AG09319 (cell line): Measurements from ENCODE around the gene TREML4.

ENCODE experiments used
- DNase-seq: peaks from one replicate; pipeline ENCODE4 v3.0.0-alpha.2; 2010; ENCODE audit warnings: low read depth; ENCODE audit errors: extremely low read depth
- TF ChIP-seq, protein P1 (sequence below): IDR thresholded peaks from 2 replicates; pipeline ENCODE4 v1.5.1; 2011; ENCODE audit warnings: low read depth, mild to moderate bottlenecking, inconsistent platforms, low read length, moderate library complexity

TREML4 gene, protein sequence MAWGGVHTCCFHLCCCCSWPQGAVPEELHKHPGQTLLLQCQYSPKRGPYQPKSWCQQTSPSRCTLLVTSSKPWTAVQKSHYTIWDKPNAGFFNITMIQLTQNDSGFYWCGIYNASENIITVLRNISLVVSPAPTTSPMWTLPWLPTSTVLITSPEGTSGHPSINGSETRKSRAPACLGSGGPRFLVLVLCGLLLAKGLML

DNA sequence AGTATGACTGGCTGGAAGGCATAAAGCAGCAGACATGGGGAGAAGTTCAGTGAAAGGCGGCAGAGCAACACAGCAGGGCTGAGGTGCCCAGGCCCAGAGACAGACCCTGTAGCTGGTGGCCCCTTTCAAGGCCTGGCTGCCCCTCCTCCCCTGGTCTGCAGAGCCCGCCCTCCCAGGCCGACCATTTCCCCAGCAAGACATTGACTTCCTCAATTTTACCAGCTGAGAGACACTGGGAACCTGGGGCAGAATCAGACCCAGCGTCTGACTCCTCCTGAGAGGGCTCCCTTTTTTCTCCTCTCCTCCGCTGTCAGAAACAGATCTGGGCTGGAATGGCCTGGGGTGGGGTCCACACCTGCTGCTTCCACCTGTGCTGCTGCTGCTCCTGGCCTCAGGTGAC lies at the start of gene TREML4:
TREML4 (plus strand) TSS at position 254 of the 400 bp plus-strand sequence; CDS start at position 333, 79 bp downstream.
- TF ChIP-seq, protein P1, sequence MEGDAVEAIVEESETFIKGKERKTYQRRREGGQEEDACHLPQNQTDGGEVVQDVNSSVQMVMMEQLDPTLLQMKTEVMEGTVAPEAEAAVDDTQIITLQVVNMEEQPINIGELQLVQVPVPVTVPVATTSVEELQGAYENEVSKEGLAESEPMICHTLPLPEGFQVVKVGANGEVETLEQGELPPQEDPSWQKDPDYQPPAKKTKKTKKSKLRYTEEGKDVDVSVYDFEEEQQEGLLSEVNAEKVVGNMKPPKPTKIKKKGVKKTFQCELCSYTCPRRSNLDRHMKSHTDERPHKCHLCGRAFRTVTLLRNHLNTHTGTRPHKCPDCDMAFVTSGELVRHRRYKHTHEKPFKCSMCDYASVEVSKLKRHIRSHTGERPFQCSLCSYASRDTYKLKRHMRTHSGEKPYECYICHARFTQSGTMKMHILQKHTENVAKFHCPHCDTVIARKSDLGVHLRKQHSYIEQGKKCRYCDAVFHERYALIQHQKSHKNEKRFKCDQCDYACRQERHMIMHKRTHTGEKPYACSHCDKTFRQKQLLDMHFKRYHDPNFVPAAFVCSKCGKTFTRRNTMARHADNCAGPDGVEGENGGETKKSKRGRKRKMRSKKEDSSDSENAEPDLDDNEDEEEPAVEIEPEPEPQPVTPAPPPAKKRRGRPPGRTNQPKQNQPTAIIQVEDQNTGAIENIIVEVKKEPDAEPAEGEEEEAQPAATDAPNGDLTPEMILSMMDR: no peak
- DNase-seq: no peak

DNA sequence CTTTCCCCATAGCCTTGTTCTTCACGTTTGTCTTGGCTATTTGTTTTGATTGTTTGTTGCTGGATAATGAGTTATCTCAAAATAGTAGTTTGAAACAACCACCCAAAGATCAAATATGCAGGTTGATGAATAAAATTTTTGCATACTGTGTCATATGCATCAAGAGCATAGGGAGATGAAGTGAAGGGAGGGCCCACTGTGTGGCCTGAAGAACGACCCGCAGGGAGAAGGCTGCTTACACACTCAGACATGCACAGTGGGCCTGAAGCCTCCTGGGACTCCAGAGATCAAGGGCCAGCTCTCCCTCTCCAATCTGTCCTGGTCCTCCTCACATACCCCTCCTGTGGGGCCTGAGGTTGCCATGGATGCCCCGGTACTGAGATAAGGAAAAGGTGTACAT lies 49.0 kb upstream of the TREML4 start:
- TF ChIP-seq, protein P1: no peak
- DNase-seq: no peak

DNA sequence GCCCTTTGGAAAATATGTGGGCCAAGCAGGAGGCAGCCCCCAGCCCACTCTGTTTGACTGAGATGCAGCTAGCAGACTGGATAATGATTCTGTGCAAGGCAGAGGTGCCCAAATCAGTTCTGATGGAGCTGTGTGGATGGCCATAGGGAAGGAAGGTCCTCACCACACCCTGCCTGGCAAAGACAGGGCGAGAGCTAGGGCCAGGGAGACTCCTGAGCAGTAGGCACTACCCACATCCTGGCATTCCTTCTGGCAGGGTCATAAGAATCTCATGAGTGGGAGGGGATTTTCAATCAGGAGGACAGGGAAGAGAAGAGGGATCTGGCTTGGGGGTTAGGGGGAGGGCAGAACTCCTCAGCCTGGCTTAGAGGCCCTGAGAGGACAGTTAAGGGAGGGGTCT lies 46.6 kb upstream of the TREML4 start:
- TF ChIP-seq, protein P1: no peak
- no peak for DNase-seq

DNA sequence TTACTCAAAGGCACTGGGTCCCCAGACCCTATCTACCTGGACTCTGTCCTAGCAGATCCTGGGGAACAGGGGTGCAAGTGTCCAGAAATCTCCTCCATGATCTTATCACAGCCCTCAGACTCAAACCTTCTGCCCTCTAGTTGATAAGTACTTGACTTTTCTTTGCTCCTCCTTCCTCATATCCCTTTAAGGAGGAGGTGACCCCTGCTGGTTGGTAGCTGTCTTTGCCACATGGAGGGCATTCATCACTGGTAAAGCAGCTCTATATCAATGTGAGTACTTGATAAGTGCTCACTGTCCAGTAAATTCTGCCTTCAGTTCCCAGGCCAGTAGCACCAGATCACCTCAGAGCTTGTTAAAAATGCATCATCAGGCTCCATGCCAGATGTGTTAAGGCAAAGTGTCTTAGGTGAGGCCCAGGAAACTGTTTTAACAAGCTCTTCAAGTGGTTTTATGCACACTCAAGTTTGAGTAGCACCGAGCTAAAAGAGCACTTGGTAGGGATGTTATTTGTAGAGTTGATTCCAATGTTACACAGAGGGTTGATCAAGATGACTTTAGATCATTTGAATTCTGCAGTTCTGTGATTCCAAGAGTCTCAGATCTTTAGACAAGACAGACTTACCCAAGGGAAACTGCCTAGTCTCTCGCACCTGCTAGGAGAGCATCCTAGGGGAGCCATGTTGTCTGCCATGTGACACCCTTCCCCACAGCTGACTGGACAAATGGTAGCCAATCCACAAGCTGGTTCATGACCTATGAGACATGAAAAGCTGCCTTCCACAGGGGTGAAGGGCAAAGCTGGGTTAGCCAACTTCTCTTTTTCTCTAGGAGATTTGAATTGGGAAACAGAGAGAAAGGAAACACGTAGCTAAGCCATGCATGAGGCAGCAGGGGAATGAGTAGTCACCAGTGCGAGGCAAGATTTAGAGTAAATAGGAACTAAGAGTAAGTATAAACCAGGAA lies 45.8 kb upstream of the TREML4 start:
- peak; percentile 42 for DNase-seq
- TF ChIP-seq, protein P1: peak; percentile 76

DNA sequence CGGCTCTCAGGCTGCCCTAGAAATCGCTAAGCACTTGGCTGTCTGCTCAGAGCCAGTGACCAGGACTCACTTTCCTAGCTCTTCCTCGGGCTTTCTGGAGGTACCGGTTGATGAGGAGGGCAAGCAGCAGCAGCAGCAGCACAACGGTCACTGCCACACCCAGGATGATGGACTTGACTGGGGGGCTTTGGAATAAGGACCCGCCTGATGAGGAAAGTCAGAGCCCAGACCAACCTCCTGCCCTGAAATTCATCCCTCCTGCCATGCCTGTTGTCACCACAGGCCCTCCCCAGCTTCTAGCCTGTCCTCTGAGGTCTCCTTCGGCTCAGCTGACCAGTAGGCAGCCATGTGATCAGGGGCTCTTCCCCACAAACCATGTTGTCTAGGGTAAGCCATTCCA lies 43.4 kb upstream of the TREML4 start:
- TF ChIP-seq, protein P1: no peak
- DNase-seq: no peak

DNA sequence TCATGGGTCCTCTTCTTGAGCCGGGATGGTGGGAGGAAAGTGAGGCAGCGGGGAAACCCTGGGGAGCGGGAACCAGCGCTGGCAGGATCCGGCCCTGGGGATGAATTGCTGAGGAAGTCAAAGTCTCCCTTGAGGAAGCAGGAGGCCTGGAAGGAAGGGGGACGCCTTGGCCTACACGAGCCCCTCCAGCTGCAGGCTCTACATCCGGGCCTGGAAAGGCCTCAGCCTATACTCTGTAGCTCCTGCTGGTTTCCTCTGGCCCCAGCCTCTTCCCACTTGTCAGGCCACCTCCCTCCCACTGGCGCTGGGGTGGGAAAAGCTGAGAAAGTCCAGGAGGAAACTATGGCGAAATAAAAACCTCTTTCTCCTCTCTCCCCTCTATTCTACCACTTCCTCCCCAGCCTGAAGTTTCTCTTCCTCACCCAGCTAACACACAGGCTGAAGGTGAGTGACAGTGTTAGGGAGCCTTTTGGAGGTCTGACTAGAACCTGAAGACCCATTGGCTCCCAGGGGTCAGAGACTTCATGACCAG lies 42.1 kb upstream of the TREML4 start:
- no peak for DNase-seq
- TF ChIP-seq, protein P1: no peak
